LoVo (cell line): ENCODE results near the gene EHMT1.

Source experiments
- DNase-seq: peaks from one replicate; pipeline ENCODE4 v3.0.0-alpha.2; 2016; ENCODE audit warnings: low spot score

EHMT1 gene

DNA sequence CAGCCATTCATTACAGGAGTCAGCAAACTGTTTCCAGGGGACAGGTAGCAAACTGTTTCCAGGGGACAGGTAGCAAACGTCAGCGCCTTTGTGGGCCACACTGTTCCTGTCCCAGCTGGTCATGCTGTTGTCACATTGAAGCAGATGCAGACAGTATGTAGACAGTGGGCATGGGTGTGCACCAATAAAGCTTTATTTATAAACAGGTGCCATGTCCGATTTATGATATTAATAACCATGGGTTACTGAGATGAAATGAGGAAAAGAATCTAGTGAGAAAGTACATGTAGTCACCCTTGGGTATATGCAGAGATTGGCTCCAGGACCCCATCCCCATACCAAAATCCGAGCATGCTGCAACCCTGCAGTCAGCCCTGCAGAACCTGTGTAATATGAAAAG, 122.5 kb downstream of the EHMT1 start:
- DNase-seq: no peak

DNA sequence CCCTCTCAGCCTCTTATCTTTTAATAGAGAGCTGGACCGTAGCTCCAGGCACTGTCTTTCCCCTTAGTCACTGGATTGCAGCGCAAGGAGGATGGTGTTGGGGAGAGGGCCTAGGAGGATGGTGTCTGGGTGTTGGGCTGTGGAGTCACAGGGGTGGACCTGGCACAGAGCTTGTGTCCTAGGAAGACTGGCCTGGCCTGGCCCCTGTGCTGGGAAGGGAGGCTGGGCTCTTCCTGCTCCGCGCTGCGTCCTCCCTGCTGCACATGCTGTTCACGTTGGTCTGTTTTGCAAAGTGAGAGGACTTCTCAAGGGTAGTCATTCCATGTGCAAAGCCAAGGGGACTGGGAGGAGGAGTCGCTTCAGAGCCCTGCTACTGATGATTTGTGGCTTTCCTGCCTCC, 123.9 kb downstream of the EHMT1 start:
- DNase-seq: no peak

DNA sequence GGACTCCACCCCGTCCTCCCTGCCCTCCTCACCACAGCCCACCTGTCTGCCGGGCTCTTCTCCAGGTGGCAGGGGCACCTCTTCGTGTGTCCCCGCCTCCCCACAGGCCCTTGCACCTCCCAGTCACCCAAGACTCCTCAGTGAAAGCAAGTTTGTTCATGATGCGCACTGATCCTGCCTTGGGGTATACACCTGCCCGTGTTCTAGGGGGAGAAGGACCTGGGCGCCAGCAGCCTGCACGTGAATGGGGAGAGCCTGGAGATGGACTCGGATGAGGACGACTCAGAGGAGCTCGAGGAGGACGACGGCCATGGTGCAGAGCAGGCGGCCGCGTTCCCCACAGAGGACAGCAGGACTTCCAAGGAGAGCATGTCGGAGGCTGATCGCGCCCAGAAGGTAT, 124.9 kb downstream of the EHMT1 start:
- no peak for DNase-seq

DNA sequence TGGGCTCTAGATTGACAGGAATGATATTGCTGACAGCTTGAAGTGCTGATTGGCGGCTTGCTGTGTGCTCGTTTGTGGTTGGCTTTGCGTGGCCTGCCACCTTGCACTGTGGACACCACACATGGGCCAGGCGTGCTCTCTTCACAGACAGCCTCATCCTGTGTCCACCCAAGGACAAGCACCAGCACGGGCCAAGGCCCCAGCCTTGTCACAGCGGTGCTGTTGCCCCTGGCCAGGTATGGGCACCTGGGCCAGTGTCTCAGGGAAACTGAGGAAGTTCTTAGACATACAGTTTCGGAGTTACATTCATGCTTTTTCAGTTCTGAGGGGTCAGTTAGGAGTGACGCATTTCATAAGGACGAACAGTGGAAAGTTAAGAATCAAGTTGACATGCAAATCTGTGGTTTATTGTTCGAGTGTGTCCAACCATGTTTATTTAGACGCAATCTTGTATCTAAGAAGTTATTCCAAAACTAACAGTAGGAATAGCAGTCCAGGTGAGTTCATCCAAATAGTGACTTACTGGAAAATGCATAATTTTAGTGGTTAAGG, 125.9 kb downstream of the EHMT1 start:
- DNase-seq: no peak

DNA sequence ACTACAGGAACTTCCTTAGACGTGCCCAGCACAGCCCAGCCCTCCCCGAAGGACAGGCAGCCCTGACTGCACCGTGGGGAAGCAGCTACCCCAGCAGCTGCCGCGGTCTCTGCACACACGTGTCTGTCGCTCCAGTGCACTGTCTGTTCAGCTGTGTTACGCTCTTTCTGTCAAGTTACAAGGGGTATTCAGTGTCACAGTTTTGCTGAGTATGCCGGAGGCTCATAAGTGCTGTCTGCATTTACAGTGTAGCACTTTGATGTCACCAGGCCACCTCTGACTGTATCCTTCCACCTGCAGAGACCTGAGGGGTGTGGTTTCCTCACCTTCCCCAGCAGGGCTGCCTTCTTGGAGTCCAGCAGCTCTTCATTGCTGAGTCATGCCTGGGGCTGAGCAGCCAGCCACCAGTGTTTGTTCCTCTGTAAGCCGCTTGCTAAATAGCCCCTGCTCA, 126.8 kb downstream of the EHMT1 start:
- DNase-seq: peak; percentile 27

DNA sequence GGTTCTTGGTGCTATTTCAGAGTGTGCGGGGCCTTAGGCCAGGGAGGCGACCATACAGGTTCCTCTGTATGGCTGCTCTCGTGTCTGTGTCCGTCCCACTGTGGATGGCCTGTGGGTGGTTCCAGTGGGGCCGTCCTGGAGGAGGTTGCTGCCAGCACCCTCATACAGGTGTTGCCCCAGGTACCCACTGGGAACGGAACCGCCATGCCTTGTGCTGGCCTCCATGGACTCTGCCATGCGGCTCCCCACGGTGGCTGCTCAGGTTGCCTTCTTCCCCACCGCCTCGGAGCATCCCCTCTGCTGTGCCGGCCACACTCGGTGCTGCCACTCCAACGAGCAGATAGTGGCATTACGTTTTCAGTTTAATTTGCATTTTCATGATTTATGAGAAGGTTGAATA, 129.5 kb downstream of the EHMT1 start:
- no peak for DNase-seq

DNA sequence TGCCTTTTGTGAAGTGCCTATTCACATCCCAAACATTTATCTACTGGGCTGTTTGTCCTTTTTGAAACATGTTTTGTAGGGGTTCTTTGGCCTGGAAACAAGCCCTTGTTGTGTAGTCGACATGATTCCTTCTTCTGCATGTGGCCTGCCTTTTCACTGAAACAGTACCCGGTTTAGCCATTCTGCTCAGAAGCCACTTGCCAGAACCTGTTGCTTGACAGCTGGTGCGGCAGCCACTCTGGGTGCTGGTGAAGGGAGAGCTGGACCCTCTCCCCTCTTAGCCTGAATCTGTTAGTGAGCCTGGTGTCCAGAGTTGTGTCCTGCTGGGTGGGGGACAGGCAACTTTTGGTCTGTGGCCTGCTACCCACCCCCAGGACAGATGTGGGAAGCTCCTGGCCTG, 129.9 kb downstream of the EHMT1 start:
- no peak for DNase-seq

DNA sequence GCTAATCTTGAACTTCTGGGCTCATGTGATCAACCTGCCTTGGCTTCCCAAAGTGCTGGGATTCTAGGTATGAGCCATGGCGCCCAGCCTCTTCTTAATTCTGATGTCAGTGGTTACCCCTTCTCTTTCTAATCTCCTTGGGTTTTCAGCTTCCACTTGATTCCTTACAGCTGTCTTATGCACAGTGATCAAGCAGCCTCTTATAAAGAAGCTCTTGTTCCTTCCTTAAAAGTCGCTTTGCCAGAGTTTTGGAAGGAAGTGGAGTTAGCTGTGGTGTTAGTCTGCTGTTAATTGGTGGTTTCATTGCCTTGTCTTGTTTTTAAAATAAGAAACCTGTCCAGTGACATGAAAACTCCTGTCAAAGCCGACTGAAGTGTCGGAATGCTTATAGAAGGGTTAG, 130.7 kb downstream of the EHMT1 start:
- DNase-seq: no peak

DNA sequence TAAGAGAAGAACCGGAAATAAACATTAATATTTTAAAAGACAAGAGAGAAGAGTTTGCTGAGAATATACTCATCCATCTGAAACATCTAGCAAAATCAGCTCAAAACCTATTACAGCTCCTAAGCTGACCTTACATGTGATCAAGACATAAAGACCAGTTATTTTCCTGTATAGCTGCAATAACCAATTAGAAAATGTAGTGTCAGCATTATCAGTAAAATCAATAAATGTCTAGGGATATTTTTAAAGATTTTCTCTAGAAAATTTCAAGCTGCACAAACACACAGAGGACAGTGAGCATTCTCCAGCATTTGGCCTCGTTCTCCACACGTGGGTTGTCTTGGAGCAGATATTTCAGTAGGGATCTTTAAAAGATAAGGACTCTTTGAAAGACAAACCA, 131.2 kb downstream of the EHMT1 start:
- no peak for DNase-seq

DNA sequence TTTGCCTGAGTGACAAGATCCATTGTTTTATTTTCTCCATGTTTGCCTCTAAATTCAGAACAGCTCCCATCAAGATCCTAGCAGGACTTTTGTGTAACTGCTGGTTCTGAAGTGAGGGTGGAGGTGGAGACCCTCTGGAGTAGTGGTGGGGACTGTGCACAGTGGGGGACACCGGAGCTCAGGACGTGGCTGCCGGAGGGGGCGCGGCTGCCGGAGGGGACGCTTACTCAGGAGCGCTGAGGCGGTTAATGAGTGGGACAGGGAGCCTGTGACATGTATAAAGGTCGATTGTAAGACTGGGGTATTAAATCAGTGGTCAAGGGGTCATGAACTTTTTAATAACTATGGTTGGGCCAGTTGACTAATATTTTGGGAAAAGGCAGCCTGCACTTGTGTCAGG, 131.8 kb downstream of the EHMT1 start:
- DNase-seq: no peak

DNA sequence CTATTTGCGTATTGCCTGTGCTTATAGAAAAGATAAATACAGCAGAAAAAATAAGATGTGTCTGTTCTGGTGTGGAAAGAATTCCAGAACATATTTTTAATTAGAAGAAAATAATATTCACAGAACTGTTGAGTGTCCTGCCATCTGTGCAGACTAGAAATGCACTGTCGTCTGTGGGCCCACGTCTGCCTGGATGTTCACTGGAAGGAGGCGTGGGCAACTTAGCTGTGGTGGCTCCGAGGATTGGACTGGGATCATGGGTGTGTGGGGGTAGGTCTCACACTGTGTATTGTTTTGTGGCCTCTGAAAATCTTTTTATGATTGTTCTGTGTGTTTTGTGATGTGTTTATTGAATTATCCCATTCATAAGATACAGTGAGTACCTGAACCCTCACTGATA, 132.8 kb downstream of the EHMT1 start:
- no peak for DNase-seq

DNA sequence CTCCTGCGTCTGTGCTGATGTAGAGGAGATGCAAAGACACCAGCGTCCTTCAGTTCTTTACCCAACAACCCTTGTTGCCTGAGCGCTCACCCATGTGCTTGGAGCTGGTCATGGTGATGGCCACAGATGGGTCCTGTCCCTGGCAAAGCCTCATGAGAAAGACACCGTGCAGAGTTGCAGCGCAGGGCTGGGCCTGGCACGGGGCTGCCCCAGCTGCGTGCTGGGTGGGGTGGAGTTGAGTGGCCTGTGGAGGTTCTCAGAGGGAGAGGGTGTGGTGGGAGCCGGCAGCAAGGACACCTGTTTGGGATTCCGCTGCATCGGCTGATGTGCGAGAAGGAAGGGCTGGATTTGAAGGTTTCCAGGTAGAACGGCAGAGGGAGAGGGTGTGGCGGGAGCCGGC, 133.6 kb downstream of the EHMT1 start:
- no peak for DNase-seq

DNA sequence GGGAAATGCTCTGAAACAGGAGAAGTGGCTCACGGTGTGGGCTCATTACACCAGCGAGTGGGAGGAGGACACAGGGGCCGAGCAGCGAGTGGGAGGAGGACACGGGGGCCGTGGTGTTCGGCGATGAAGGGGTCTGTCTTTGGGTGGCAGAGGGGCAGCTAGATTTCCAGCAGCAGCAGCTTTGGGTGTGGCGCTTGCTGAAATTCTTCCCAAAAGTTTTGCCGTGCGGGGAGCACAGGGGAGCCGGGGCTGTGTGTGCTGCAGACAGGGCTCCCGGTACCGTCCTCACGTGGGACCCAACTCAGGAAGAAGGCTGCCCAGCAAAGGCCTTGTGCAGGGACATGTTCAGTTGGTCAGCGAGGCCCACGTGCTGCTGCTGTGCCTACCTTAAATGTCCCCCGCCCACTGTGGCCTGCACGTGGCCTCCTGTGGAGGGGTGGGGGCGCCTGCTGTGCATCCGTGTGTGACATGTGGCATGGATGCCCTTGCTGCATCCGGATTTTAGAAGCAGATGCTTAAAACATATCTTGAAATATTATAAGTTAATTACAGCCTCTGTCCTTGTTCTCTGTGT, 134.5 kb downstream of the EHMT1 start:
- no peak for DNase-seq

DNA sequence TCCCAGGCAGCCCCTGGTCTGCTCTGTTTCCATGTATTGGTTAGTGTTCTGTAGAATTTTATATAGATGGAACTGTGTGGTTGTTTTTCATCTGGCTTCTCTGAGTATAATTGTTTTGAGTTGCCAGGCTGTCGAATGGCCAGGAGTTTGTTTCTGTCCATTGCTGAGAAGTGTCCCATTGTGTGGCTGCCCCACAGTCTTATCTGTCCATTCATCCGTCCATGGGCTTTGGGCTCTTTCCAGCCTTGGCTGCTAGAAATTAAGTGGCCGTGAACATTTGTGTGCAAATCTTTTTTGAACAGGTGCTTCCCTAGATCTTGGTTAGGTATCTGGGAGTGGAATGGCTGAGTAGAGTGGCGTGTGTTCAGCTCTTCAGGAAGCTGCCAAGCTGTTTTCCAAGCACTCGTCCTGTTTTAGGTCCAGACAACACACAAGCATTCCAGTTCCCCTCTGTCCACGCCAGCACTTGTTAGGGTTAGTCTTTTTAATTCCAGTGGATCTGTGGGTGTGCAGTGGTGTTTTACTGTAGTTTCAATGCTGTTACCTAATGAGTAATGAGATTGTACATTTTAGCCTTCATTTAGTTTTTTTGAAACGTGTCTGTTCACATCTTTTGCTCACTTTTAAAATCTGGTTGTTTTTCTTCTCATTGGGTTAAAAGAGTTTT, 136.6 kb downstream of the EHMT1 start:
- DNase-seq: no peak

DNA sequence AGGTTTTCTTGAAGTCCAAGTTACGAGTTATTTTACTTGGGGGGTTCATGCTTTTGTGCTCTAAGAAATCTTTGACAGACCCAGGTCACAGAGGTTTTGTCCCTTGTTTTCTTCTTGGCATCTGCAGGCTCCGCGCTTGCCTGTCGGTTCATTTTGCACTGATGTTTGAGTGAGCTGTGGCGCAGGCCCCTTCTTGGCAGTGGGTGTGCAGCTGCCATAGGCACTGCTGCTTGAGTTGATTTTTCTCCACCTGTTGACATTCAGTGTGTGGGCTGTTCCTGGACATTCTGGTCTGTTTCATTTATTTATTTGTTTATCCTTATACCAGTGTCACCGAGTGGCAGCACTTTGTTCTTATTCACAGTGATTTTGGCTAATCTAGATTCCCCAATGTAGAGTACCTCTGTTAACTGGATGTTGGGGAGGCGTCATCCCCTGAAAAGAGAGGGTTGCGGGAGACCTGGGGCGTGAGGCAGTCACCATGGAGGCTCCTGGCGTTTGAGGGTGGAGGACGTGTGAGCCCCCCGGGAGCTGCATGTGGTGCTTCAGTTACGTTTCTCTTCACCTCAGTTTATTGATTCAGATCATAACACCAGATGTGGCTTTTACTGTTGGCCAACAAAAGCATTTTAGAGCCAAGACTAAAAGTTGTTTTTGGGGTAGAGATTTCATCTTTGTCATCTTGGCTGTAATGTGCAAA, 137.4 kb downstream of the EHMT1 start:
- DNase-seq: no peak

DNA sequence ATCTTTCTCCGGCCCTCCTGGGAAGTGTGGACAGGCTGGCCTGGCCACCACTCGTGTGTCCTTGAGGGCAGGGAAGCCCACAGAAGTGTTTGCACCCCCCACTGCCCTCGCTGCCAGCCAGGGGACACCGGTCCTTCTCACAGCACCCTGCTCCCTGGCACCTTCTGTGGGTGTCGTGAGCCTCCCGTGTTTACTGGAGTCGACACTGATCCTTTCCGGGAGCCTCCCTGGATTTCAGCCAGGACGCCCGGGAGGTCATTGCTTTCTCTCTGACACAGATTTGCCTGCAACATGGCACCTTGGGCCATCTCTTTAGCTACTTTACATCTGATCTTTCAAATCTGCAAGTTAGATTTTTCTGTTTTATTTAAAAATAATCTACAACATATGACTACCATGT, 138.3 kb downstream of the EHMT1 start:
- no peak for DNase-seq

DNA sequence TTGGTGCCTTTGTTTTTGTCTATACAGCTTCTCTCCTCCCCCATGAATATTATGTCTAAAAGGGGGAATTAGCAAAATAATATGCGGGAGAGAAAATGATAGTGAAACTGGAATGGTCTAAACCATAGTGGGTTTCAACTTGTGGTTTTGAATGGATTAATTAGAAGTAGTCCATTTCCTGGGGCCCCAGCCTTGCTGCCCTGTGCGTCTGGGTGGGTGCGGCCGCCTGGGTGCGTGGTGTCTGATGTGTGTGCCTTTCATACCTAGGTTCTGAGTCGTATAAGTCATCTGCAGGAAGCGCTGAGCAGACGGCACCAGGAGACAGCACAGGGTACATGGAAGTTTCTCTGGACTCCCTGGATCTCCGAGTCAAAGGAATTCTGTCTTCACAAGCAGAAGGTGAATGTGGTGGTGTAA, 138.8 kb downstream of the EHMT1 start:
- DNase-seq: peak; percentile 15

DNA sequence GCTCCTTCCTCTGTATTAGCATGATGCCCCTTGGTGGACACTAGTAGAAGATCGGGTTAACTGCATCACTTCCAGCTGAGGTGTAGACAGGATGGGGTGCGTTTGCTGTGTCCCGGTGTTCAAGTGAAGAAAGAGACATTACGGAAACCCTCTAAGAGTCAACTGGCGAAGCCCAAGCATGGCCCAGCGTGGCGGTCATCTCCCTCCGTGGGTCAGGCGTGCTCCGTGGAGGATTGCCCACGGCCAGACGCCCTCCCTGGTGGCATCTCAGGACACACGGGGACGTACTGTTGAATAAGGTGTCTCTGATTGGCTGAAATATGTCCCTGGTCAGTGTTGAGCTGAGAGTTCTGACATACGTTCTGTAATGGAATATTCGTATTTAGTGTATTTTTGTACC, 139.3 kb downstream of the EHMT1 start:
- no peak for DNase-seq

DNA sequence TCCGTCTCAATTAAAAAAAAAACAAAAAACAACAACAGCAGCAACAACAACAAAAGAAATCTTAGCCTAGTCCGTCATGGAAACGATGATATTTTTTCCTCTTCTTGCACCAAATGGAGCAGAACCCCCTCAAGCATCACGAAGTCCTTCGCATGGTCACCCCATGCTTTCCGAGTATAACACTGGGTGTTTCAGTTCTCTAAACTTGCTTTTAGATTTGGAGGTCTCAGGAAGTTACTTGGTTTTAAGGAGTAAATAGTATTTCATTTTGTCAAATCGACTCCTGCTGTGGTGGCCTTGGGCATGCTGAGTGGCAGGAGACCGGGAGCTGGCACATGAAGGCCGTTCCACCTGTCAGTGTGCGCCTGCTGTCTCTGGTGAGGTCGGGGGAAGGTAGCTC, 140.3 kb downstream of the EHMT1 start:
- no peak for DNase-seq

DNA sequence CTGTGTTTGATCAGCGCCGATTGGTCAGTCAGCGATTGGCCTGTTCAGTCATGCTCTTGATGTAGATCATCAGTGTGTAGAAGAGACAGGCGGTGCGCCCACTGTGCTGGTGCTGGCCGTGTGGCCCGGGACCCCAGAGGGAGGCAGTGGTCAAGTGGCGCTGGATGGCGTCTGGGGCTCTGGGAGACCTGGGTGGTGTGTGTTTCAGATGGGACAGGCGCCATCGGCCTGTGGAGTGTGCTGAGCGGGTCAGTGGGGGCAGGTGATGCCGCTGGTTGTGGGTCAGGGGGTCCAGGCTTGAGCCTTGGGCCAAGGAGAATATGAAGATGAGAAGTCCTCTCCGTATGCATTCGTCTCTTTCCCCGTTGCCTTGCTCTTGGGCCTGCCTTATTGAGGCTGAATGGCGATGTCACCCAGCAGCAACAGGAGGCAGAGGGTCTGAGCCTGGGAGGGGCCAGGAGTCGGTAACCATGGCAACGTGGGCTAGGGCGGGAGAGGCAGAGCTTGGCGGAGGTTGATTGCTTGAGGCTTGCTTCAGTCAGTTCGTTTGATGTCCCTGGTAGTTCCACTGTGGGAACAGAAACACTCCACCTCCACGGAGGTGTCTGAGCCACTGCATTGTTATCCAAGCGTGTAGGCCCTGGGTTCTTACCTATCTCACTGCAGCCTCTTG, 141.0 kb downstream of the EHMT1 start:
- DNase-seq: no peak

DNA sequence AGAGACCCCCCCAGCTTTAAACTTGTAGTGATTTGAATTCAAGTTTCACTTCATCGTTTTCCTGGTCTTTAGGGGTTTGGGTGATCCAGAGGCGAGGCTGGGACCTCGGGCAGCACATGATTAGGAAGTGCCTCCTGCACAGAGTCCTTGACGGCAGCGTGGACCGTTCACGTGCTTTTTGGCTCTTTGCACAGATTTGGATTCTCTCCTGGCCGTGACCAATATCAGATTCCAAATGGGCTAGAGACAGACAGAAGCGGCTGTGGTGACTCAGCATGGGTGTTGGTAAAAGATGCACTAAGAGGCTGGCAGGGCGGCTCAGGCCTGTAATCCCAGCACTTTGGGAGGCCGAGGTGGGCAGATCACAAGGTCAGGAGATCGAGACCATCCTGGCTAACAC, 141.6 kb downstream of the EHMT1 start:
- DNase-seq: no peak

DNA sequence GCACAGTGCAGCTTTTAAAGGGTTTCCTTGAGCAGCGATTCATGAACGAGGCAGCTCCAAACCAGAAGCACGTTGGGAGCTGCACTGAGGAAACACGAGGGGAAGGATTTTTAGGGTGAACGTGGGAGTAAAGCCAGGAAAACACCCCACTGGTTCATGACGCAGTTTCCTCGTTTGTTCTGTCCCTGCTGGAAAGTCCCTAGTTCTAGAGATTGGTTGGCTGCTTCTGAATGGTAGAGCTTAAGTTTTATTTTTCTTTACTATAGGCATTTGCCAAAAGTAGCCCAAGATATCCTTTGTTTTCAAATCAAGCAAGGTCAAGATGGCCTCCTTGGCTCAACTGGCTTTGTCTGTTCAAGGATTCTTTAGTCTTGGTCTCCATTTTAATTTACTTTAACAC, 142.2 kb downstream of the EHMT1 start:
- no peak for DNase-seq

DNA sequence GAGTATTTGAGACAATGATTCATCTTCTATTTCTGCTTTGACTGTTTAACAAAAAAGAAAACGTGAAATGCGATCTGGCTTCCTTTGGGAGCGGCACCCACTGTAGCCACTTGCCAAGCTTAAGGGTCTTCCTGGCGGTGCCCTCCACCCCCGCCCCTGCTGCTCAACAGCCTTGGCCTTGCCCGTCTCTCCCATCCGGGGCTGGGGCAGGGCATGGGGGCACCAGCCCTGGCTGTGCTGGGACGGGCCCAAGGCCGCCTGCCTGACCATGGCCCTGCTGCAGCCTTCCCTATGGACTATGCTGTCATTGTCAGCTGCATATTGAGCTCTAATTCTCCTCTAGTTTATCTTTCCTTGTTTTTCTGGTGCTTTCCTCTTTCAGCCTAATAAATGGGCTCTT, 143.0 kb downstream of the EHMT1 start:
- DNase-seq: no peak
